Common myeloid progenitor, CD34-positive (primary cell): ENCODE results near the gene TRHDE.

ENCODE experiments used
- CTCF ChIA-PET: fragments of 350-600 bp; sonication (Branson Sonifier 250); formaldehyde crosslinking; loops from one replicate; lab custom pipeline; 2021; ENCODE audit warnings: antibody characterized with exemption; lab: Charles Lee
- POLR2A ChIA-PET: fragments of 350-600 bp; sonication (Branson Sonifier 250); formaldehyde crosslinking; loops from one replicate; lab custom pipeline; 2021; ENCODE audit warnings: antibody characterized with exemption; lab: Charles Lee
- DNase-seq, 3 donors: peaks; one replicate each; pipeline versions ENCODE4 v3.0.0 to v3.0.0-alpha.2; 2013
- H3K27ac ChIP-seq, 2 experiments: 1 replicate in 1 of 2; 2 replicates in 1 of 2; pipeline ENCODE4 v1.7.0; 2013; ENCODE audit warnings: inconsistent platforms in 2 of 2, low read length in 2 of 2, mild to moderate bottlenecking in 2 of 2, low read depth in 1 of 2, moderate library complexity in 1 of 2; ENCODE audit not compliant: severe bottlenecking in 2 of 2, insufficient read depth in 1 of 2, poor library complexity in 1 of 2
- H3K27me3 ChIP-seq, 5 experiments: replicated peaks in 2 of 5; 1 replicate in 3 of 5; 2 replicates in 2 of 5; pipeline versions ENCODE4 v1.6.1 to v1.7.0; 2013; ENCODE audit warnings: low read length in 4 of 5, mild to moderate bottlenecking in 2 of 5, moderate library complexity in 2 of 5, inconsistent platforms in 1 of 5; ENCODE audit not compliant: insufficient read depth in 5 of 5, control insufficient read depth in 4 of 5
- H3K36me3 ChIP-seq, 4 experiments: 1 replicate in 2 of 4; 2 replicates in 2 of 4; pipeline versions ENCODE4 v1.6.1 to v1.7.0; 2013; ENCODE audit warnings: low read length in 3 of 4, control low read depth in 1 of 4, mild to moderate bottlenecking in 1 of 4; ENCODE audit not compliant: control insufficient read depth in 4 of 4, insufficient read depth in 4 of 4
- H3K4me1 ChIP-seq, 4 experiments: 1 replicate in 3 of 4; 2 replicates in 1 of 4; pipeline versions ENCODE4 v1.6.1 to v1.7.1; 2013; ENCODE audit warnings: low read length in 3 of 4, mild to moderate bottlenecking in 3 of 4, control low read depth in 1 of 4, inconsistent platforms in 1 of 4, moderate library complexity in 1 of 4; ENCODE audit not compliant: control insufficient read depth in 4 of 4, insufficient read depth in 4 of 4; ENCODE audit errors: control extremely low read depth in 1 of 4
- H3K4me3 ChIP-seq, 7 experiments: 1 replicate in 4 of 7; 2 replicates in 3 of 7; pipeline versions ENCODE4 v1.5.1 to v1.7.0; 2013; ENCODE audit warnings: mild to moderate bottlenecking in 7 of 7, low read length in 6 of 7, moderate library complexity in 6 of 7, inconsistent platforms in 2 of 7, low read depth in 2 of 7, control low read depth in 1 of 7; ENCODE audit not compliant: insufficient read depth in 4 of 7, control insufficient read depth in 1 of 7; ENCODE audit errors: extremely low read depth in 1 of 7
- H3K9me3 ChIP-seq, 5 experiments: 1 replicate in 4 of 5; 2 replicates in 1 of 5; pipeline versions ENCODE4 v1.6.1 to v1.7.1; 2013; ENCODE audit warnings: low read length in 4 of 5, mild to moderate bottlenecking in 2 of 5, inconsistent platforms in 1 of 5, low read depth in 1 of 5, moderate library complexity in 1 of 5; ENCODE audit not compliant: control insufficient read depth in 4 of 5, insufficient read depth in 2 of 5; ENCODE audit errors: control extremely low read depth in 1 of 5
- WGBS: methylation state at CpG from one replicate; pipeline ENCODE4 v1.1.5; 2013; ENCODE audit not compliant: insufficient coverage; 5-methylcytosine and 5-hydroxymethylcytosine counted together

TRHDE gene

DNA sequence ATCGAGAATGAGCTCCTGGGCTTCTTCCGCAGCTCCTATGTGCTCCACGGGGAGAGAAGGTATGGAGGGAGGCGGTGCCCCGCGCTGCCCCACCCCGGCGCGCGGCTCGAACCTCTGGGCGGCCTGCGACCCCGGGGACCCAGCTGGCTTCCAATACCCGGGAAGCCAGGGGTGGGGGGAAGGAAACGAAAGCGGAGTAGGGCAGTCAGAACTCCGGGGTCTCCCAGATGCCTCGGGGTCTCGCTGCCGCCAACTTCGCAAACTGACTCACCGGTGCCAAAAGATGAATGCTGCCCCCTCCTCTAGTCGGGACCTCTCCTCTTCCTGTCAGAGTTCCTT lies 1.3 kb downstream of the TRHDE start:
- ChIA-PET CTCF (interaction anchor here (0.7 to 2.3 kb wide), 5 partner anchors 9 to 35 kb away, joined by 3 to 6 read pairs (median 3); no protein-coding TSS in a partner anchor), POLR2A (no interaction called here)
- WGBS: under 1% methylated on average over 23 of the region's 24 CpGs
- peaks cover 0 to 29% (median 21%) of the 10 kb centered on the region in 4 experiments for H3K4me1 ChIP-seq
- H3K27me3 ChIP-seq: peaks cover 11 to 80% (median 35%) of the 10 kb centered on the region in 5 experiments
- DNase-seq: peak in 1 of 3 donors; percentile 10
- H3K9me3 ChIP-seq: peaks cover 0 to 1% (median 0%) of the 10 kb centered on the region in 5 experiments
- no peaks in the 10 kb centered on the region for H3K36me3 ChIP-seq
- peak overlapping the region in 6 of 7 experiments; percentile 17 to 93 (median 76) for H3K4me3 ChIP-seq
- no peak overlapping the region for H3K27ac ChIP-seq

DNA sequence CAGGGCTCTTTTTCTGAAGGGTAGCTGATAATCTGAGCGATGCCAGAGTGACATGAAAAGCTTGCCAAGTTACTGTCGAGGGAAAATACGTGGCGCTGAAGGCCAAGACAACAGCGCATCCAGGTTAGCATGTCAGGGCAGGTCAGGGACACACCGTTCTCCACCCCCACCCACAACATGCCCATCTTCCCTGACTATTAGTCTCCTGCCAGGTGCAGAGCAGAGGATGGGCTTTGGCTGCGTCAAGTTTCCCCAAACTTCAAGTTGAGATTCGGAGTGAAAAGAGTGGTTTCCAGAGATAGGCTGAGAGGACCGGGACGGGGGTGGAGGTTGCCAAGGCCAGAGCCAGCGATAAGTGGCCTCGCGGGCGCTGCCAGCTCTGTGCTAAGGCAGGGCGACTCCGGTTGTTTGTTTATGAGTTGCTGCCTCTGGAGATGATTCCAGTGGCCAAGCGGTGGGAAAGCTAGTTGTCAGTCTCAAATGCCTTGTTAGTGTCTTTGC lies 1.7 kb downstream of the TRHDE start:
- H3K27ac ChIP-seq: no peak overlapping the region
- CTCF ChIA-PET: interaction anchor here (0.7 to 2.3 kb wide), 5 partner anchors 9 to 35 kb away, joined by 3 to 6 read pairs (median 3); no protein-coding TSS in a partner anchor

DNA sequence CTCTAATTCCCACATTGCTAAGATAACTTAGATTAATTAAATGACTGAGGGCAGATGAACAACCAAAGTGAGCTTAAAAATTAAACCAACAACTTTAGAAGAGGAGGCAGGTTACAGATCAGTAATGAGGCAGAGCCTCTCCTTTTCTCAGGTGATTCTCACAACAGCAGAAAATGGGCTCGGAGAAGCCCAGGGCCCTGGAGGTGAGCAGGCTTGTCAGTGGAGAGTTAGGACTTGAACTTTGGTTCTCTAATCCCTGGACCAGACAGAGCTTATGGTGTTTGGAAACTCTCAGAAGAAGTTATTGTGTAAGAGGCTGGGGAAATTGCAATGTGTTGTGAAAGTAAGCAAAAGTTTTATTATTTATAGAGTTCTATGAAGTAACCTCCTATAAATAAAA lies 2.8 kb downstream of the TRHDE start:
- Histone ChIP-seq H3K27me3 (peaks cover 10 to 76% (median 32%) of the 10 kb centered on the region in 5 experiments), H3K27ac (no peak overlapping the region), H3K9me3 (peaks cover 0 to 1% (median 0%) of the 10 kb centered on the region in 5 experiments), H3K4me1 (peaks cover 0 to 29% (median 21%) of the 10 kb centered on the region in 4 experiments), H3K36me3 (no peaks in the 10 kb centered on the region), H3K4me3 (no peak overlapping the region)
- CTCF ChIA-PET: interaction anchor here (0.7 to 2.3 kb wide), 3 partner anchors 11 to 15 kb away, joined by 3 to 6 read pairs (median 3); no protein-coding TSS in a partner anchor
- WGBS: 86% methylated on average over 1 of the region's 1 CpG
- DNase-seq: no peak
- POLR2A ChIA-PET: no interaction called here

More for the DNA sequence above, 1.7 kb downstream of the TRHDE start:
- 24% methylated on average over 9 of the region's 17 CpGs for WGBS
- H3K4me1 ChIP-seq: peaks cover 0 to 29% (median 21%) of the 10 kb centered on the region in 4 experiments
- no peaks in the 10 kb centered on the region for H3K36me3 ChIP-seq
- H3K4me3 ChIP-seq: peak overlapping the region in 5 of 7 experiments; percentile 25 to 93 (median 76)
- peaks cover 0 to 1% (median 0%) of the 10 kb centered on the region in 5 experiments for H3K9me3 ChIP-seq
- DNase-seq: peak in 2 of 3 donors; percentile 14 to 44
- POLR2A ChIA-PET: no interaction called here
- peaks cover 11 to 76% (median 35%) of the 10 kb centered on the region in 5 experiments for H3K27me3 ChIP-seq

DNA sequence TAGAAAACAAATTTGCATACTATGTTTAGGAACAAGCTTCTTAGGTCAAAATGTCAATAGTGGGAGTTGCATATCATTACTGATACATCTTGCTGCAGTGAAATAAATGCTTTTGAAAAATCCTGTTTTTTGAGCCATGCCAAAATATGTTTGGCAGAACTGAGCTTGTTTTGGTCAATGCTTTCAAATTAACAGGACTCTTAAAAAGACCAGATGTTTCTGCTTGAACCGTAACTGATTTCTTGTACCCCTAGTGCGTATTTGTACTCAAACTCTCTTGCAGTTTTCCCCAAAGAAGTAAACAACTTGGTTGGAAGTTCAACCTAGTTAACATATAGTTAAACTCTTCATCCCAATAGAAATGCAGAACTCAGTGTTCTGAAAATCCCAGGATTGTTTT lies 3.4 kb downstream of the TRHDE start:
- no peak for DNase-seq
- H3K4me1 ChIP-seq: peaks cover 0 to 29% (median 21%) of the 10 kb centered on the region in 4 experiments
- POLR2A ChIA-PET: no interaction called here
- no peak overlapping the region for H3K27ac ChIP-seq
- H3K9me3 ChIP-seq: peaks cover 0 to 1% (median 0%) of the 10 kb centered on the region in 5 experiments
- 100% methylated on average over 2 of the region's 2 CpGs for WGBS
- no peaks in the 10 kb centered on the region for H3K36me3 ChIP-seq
- no peak overlapping the region for H3K4me3 ChIP-seq
- CTCF ChIA-PET: interaction anchor here (2.3 kb wide), 1 partner anchor 12 kb away, joined by 6 read pairs; no protein-coding TSS in a partner anchor
- H3K27me3 ChIP-seq: peaks cover 10 to 71% (median 33%) of the 10 kb centered on the region in 5 experiments

DNA sequence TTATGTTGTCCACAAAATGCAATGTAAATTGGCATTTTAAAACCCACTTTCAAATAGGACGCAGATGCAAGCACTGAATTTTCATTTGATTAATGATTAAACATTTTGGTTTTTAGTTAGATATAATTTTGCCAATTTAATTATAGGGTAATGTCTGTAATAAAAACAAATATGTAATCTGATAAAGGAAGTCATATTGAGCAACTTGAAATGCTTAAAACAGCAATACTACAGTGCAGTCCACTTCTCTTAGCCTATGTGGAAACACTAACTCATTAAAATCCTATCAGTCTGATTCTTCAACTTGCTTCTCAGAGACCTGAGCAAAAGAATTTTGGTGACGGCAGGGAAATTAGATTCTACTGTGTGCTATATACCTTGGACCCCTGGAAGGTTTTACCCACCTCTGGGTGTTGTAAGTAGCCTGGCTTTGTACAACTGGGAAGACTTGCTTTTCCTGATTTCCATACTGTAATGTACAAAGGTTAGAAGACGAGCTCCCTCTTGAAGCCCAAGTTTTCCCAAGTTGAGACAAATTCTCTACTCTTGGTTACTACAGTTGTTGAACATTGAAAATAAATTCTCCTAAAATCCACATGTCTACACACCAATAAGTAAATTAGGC lies 4.1 kb downstream of the TRHDE start:
- CTCF ChIA-PET: no interaction called here
- H3K9me3 ChIP-seq: peaks cover 0 to 1% (median 0%) of the 10 kb centered on the region in 5 experiments

DNA sequence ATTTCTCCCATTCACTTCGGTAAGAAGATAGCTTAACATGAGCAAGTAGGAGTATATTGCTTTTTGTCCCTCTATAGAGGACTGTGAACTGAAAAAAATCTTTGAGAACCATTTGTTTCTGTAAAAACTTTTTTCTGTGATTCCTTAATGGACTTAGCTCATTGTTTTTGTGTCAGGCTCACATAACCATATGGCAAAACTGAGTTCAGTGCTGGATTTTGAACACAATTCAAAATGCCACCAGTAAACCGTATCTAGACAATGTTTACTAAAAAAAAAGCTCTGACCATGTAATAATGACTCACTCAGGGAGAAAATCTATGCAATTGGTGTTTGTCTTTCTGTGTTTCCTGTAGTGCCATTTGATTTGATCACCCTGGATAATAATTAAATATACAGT lies 5.2 kb downstream of the TRHDE start:
- CTCF ChIA-PET: interaction anchor here (1.0 kb wide), 1 partner anchor 9 kb away, joined by 4 read pairs; no protein-coding TSS in a partner anchor
- peaks cover 0 to 1% (median 0%) of the 10 kb centered on the region in 5 experiments for H3K9me3 ChIP-seq
- POLR2A ChIA-PET: no interaction called here
- DNase-seq: no peak
- peaks cover 0 to 15% (median 9%) of the 10 kb centered on the region in 4 experiments for H3K4me1 ChIP-seq
- H3K27me3 ChIP-seq: peaks cover 8 to 56% (median 21%) of the 10 kb centered on the region in 5 experiments
- 100% methylated on average over 1 of the region's 2 CpGs for WGBS
- no peaks in the 10 kb centered on the region for H3K36me3 ChIP-seq
- no peak overlapping the region for H3K4me3 ChIP-seq
- no peak overlapping the region for H3K27ac ChIP-seq

More for the DNA sequence above, 4.1 kb downstream of the TRHDE start:
- no peak overlapping the region for H3K27ac ChIP-seq
- peaks cover 8 to 64% (median 27%) of the 10 kb centered on the region in 5 experiments for H3K27me3 ChIP-seq
- DNase-seq: no peak
- H3K36me3 ChIP-seq: no peaks in the 10 kb centered on the region
- peaks cover 0 to 27% (median 20%) of the 10 kb centered on the region in 4 experiments for H3K4me1 ChIP-seq
- no peak overlapping the region for H3K4me3 ChIP-seq
- 100% methylated on average over 1 of the region's 3 CpGs for WGBS
- POLR2A ChIA-PET: no interaction called here

DNA sequence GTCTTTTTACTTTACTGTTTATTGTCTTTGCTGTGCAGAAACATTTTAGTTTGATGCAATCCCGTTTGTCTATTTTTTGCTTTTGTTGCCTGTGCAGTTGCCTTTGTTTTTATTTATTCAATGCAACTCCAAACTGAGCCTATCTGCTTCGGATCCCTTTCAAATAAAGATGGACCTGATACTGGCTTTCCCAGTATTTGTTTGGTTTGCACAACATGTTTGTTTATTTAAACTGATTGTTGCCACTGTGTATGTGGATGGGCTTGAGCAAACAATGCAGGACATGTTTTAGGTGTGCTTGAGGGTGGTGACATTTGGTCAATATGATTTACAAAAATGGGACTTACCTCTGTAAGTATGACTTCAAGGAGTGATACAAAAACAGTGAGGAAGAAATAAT lies 6.7 kb downstream of the TRHDE start:
- Histone ChIP-seq H3K9me3 (peaks cover 0 to 1% (median 0%) of the 10 kb centered on the region in 5 experiments), H3K27ac (no peak overlapping the region), H3K4me1 (peaks cover 0 to under 1% (median under 1%) of the 10 kb centered on the region in 4 experiments), H3K36me3 (no peaks in the 10 kb centered on the region), H3K27me3 (peaks cover 9 to 42% (median 16%) of the 10 kb centered on the region in 5 experiments), H3K4me3 (no peak overlapping the region)
- POLR2A ChIA-PET: no interaction called here
- DNase-seq: no peak
- CTCF ChIA-PET: no interaction called here
- 100% methylated on average over 1 of the region's 2 CpGs for WGBS
